DMS153 (cell line): ENCODE measurements around the gene NPM3.
"Not testable (repeated sequence)": the region's sequence is repeated elsewhere in the genome, so short reads cannot be mapped to it uniquely, and the experiment has no call there.

Experiments
- DNase-seq: peaks from one replicate; lab custom pipeline; 2025; lab: John Stamatoyannopoulos, UW

NPM3 gene

GRCh38 chr10:101803511-101803910, 20.3 kb upstream of the NPM3 start:
- DNase-seq, result no peak

DNA sequence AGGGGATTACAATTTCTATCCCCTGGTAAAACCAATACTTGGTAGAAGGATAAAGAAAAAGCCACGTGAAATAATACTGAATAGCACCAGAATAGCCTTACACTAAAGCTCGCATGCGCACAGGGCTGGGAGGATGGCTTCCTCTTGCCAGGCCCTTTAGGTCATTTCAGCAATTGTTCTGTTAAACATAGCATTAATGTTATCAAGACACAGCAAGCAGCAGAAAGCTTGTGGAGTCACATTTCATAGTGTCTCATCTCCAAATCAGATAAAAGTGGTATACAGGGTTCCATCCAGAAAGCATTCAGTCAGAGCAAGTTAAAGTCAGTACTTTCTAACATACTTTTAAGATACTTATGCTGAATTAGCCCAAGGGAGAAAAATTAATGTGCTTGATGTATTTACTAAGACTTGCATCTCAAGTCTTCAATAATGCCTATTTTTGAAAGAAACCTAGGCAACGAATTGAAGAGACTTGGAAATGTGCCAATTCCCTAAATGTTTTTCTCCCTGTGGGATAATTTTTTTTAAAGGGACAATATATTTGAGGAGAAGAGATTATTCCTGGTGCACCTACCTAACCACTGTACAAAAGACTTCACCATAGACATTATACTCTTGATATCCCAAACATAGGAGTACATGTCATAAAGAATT, 14.3 kb upstream of the NPM3 start:
- DNase-seq, result no peak

DNA sequence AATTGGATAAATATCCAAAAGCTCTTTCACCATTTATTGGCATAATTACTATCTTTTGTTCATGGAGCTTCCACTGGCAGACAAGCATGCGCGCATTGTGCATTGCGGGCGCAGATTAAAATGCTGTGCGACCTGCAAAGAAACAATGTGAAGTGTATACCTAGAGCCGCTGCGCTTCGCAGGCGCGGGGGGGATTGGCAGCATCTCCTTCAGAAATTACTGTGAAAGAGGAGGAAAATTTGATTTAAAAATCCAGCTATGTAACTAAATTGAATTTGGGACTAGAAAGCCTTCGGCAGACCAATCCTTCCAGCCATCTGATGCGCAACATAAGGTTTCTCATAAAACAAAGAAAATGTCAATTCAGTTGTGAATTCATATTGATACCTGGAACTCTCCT, 10.3 kb upstream of the NPM3 start:
- DNase-seq, result no peak

- DNase-seq, result no peak
These were observed 6.4 kb upstream of the NPM3 start for GRCh38 chr10:101789686-101790085.

DNA sequence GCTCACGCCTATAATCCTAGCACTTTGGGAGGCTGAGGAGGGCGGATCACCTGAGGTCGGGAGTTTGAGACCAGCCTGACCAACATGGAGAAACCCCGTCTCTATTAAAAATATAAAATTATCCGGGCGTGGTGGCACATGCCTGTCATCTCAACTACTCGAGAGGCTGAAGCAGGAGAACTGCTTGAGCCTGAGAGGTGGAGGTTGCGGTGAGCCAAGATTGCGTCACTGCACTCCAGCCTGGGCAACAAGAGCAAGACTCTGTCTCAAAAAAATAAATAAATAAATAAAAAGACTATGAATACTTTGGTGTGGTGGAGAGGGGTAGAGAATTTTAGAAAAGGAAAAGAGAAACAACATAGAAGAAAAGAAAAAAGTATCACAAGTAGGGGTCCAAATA, 6.0 kb upstream of the NPM3 start:
- DNase-seq, result not testable (repeated sequence)

GRCh38 chr10:101785801-101786200, 2.6 kb upstream of the NPM3 start:
- DNase-seq, result no peak

- no peak for DNase-seq
These were observed 1.3 kb upstream of the NPM3 start for GRCh38 chr10:101784558-101784957.

DNA sequence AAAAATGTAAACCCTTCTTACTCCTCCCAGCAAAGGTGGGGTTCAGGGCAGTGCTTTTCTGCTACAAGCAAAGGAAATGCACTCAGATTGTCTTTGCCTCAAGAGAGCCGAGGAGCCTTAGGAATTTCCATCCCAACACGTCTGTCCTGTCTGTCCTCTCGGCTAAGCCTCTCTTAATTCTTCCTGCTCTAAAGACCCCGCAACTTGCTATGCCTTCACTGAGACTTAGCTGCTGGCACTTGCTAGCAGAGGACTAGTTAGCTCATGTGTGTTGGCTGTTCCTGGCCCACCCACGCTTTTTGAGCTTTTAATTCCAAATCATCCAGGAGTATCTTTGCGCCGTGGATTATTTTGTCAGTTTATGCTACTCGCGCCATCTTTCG, 481 bp upstream of the NPM3 start:
- no peak for DNase-seq

GRCh38 chr10:101781984-101782810, 1.0 kb downstream of the NPM3 start:
- no peak for DNase-seq

DNA sequence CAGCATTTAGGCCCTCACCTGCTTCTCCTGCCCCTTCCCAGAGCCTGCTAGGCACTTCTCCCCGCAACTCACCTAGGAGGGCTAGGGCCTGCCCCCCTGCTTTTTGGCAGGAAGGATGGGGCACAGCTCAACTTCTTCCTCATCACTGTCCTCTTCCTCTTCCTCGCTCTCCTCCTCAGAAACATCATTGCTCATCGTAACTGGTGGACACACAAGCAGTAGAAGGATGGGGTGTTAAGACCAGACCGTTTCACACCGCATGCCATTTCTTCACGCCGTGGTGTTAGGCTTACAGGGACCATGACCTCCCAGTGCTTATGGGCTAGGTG, 1.6 kb downstream of the NPM3 start:
- no peak for DNase-seq

DNA sequence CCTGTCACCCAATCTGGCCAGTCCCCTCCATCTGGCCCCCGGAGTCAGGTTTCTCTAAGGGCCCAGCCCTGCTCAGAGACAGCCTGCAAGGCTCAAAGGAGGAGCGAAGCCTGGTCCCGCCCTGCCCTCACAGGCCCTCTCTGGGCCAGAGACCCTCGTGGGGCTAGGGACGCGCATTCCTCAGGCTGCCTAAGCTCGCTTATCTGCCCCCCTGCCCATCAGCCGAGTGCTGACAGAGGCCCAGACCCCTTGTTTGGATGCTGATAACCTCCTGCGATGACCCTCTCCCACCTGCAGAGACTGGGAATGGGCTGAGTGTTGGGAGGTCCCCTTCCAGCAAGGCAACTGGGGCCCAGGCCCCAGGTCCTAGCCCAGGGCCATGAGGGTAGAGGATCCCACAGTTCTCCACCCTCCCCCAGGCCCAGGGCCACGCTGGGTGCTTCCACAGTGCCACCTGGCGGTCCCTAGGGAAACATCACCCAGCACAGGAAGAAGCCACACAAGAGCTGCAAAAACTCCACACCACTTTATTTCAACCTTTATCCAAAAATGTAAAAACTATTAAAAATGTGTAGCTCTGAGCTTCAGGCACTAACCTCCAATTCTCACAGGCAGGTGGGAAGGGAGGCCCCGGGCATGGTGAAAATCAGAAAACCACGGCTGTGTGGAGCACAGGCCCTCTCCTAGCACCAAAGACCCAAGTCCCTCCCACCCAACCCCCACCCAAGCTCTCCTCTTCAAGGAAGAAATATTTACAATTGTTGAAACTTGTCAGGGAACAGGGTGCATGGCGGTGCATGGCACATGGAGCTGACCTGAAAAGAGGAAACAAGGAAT, 2.2 kb downstream of the NPM3 start:
- DNase-seq, result no peak

GRCh38 chr10:101780187-101780817, 2.9 kb downstream of the NPM3 start:
- DNase-seq, result no peak

- no peak for DNase-seq
These were observed 3.6 kb downstream of the NPM3 start for GRCh38 chr10:101779544-101780186.

GRCh38 chr10:101778781-101779543, 4.3 kb downstream of the NPM3 start:
- no peak for DNase-seq

GRCh38 chr10:101778151-101778780, 5.0 kb downstream of the NPM3 start:
- DNase-seq, result no peak

DNA sequence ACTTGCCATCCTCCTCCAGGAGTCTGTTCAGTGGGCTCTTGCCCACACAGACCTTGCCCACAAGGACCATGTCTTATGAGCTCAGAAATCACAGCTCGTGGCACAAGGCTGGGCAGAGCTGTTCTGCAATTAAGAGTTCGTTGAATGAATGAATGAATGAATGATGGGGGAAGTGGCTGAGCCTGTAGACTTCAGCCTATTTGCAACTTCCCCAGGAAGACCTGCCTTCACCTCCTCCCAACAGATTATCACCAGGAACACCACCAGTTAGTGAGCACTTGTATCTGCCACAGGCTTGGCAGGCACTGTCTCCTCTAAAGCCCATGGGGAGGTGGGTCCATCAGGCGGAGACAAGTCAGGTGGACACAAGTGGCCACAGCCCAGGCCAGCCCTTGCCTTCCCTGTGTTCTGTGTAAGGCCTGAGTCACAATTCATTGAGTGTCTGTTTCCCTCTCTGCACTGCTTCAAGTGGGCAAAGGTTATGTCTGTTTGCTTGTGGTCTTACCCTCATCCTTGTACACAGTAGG, 5.6 kb downstream of the NPM3 start:
- no peak for DNase-seq

DNA sequence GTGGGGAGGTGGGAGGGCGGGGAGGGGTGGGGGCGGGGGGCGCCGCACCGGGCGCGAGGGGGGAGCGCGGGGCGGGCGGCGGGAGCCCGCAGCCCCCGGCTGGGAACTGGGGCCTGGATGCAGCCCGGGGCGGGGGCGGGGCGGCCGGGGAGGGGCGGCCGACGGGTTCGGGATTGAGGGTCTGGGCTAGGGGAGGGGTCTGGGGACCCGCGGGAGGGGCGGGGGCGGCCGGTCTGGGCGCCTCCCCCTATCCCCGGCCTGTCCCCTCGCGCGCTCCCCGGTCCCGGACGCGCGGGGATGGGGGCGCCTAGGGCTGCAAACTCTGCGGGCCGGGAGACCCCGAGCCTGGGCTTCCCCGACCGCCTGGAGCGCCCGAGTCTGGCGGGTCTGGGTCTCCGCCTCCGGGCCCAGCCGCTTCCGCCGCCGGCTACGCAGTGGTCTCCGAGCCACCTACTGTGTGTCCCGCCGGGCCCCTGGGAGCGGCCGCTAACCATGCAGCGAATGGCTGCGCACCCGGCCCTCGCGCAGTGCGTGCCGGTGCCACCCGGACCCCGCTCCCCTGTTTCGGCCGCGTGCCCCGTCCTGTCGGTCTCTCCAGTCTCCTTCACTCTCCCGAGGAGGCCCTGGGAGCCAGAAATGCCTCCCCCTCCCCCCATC, 7.0 kb downstream of the NPM3 start:
- no peak for DNase-seq

DNA sequence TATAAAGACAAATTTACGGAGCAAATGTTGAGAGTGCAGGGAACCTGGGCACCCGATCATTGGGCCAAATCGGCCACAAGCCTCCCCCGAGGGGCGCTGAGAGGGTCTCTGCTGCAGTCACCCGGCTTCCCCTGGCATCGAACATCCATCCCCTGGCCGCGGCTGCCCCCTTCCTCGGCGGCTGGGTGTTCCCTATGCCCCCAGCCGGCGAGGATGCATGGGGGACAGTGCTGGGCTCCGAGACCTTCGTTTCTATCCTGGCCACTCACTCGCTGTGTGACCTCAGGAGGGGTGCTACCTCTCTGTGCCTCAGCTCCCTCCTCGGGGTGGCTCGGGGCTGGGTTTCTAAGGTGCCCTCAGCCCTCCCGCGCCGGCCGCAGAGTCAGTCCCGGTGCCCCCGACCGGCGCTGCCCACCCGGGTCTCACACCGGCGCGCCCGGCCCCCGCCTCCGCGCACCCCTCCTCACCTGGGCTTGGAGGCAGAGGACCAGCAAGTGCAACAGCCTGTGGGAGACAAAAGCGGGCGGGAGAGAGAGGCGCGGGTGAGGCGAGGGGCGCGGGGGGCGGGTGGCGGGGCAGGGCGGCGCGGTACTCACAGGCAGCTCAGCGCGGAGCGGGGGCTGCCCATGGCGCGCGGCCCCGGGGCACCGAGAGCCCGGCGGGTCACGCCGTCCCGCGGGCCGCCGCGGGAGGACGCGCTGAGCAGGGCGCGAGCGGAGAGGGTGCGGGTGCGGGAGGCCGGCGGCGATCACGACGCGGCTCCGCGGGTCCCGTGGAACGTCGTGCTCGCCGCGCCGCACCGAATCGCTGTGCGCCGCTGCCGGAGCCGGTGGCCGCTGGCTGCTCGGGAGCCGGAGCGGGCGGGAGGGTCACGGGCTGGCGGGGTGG, 7.7 kb downstream of the NPM3 start, which contains the start of gene FGF8:
TSS of gene FGF8 (minus strand) at position 842 of the 888 bp plus-strand sequence. CDS start at position 628, 214 bp downstream.
- DNase-seq, result no peak
